GM12878 (cell line): ENCODE measurements around the gene PDZRN3. TPM values are rescaled to one million over a fixed set of nuclear protein-coding genes. Genes with fewer than 3 reads are reported as not detected.

Experiments
- BCL11A ChIP-seq: IDR thresholded peaks from 2 replicates; pipeline ENCODE4 v1.6.1; 2011; ENCODE audit warnings: low read depth, low read length
- CBFB ChIP-seq: IDR thresholded peaks from 2 replicates; pipeline ENCODE4 v1.6.1; 2016; ENCODE audit warnings: antibody characterized with exemption, low read depth
- E2F8 ChIP-seq: fragments of 450-650 bp; IDR thresholded peaks from 2 replicates; pipeline ENCODE4 v1.6.1; 2018; ENCODE audit warnings: mild to moderate bottlenecking, low read depth, moderate library complexity; ENCODE audit not compliant: partially characterized antibody
- E4F1 ChIP-seq: fragments of 450-650 bp; IDR thresholded peaks from 2 replicates; pipeline ENCODE4 v1.6.1; 2018; ENCODE audit warnings: borderline replicate concordance, mild to moderate bottlenecking; ENCODE audit not compliant: partially characterized antibody
- ETV6 ChIP-seq, 2 experiments: fragments of 450-650 bp in 1 of 2; IDR thresholded peaks in 1 of 2; conservative IDR thresholded peaks in 1 of 2; 2 replicates each; pipeline ENCODE4 v1.6.1; 2014; ENCODE audit warnings: antibody characterized with exemption in 1 of 2, borderline replicate concordance in 1 of 2, low read depth in 1 of 2, mild to moderate bottlenecking in 1 of 2, moderate library complexity in 1 of 2
- FOXM1 ChIP-seq: IDR thresholded peaks from 2 replicates; pipeline ENCODE4 v1.6.1; 2012; ENCODE audit warnings: low read depth, mild to moderate bottlenecking, inconsistent platforms, low read length, moderate library complexity
- HDAC6 ChIP-seq: fragments of 200-600 bp; sonication (generic); IDR thresholded peaks from one replicate; pipeline ENCODE4 v1.8.0; 2017; ENCODE audit warnings: antibody characterized with exemption; ENCODE audit not compliant: unreplicated experiment
- IKZF1 ChIP-seq: fragments of 450-650 bp; conservative IDR thresholded peaks from 2 replicates; pipeline ENCODE4 v1.6.1; 2017; ENCODE audit warnings: antibody characterized with exemption, mild to moderate bottlenecking
- IRF5 ChIP-seq: fragments of 450-650 bp; IDR thresholded peaks from 2 replicates; pipeline ENCODE4 v1.6.1; 2017; ENCODE audit warnings: borderline replicate concordance
- POLR2AphosphoS5 ChIP-seq: IDR thresholded peaks from 2 replicates; pipeline ENCODE4 v1.6.1; 2011; ENCODE audit warnings: mild to moderate bottlenecking, low read length, inconsistent platforms
- RB1 ChIP-seq: fragments of 450-650 bp; formaldehyde crosslinking; IDR thresholded peaks from 2 replicates; pipeline ENCODE4 v1.6.1; 2017; ENCODE audit warnings: mild to moderate bottlenecking, borderline replicate concordance
- RCOR1 ChIP-seq: conservative IDR thresholded peaks from 2 replicates; pipeline ENCODE4 v1.6.1; 2012; ENCODE audit warnings: low read depth, low read length, improper control_type of control experiment
- RELA ChIP-seq: fragments of 450-650 bp; IDR thresholded peaks from 2 replicates; pipeline ENCODE4 v1.8.0; 2014; ENCODE audit warnings: borderline replicate concordance; ENCODE audit not compliant: partially characterized antibody
- RUNX3 ChIP-seq: IDR thresholded peaks from 2 replicates; pipeline ENCODE4 v1.6.1; 2012; ENCODE audit warnings: low read length, inconsistent platforms
- STAT3 ChIP-seq: IDR thresholded peaks from 2 replicates; pipeline ENCODE4 v1.6.1; 2011; ENCODE audit warnings: low read depth, low read length, improper control_type of control experiment
- SUPT20H ChIP-seq: IDR thresholded peaks from 2 replicates; pipeline ENCODE4 v1.6.1; 2011; ENCODE audit warnings: low read depth, mild to moderate bottlenecking, low read length, moderate library complexity, borderline replicate concordance; ENCODE audit not compliant: control insufficient read depth
- TARDBP ChIP-seq: IDR thresholded peaks from 2 replicates; pipeline ENCODE4 v1.6.1; 2016; ENCODE audit warnings: borderline replicate concordance
- YBX1 ChIP-seq: fragments of 450-650 bp; IDR thresholded peaks from 2 replicates; pipeline ENCODE4 v1.6.1; 2016; ENCODE audit warnings: antibody characterized with exemption
- ZBED1 ChIP-seq: IDR thresholded peaks from 2 replicates; pipeline ENCODE4 v1.6.1; 2016; ENCODE audit warnings: borderline replicate concordance
- ZNF217 ChIP-seq: fragments of 450-650 bp; IDR thresholded peaks from 2 replicates; pipeline ENCODE4 v1.6.1; 2017; ENCODE audit warnings: antibody characterized with exemption, mild to moderate bottlenecking
- polyA plus RNA-seq, 11 experiments: library from polyadenylated mRNA; depleted of rRNA in 4 of 11; unstranded in 6 of 11; stranded (reverse) in 5 of 11; fragments of >200 nt; fragmentation: Nextera tagmentation in 4 of 11; fragmentation: Illumina TruSeq in 1 of 11; extraction: Ambion mirVana in 4 of 11; extraction: Trizol in 1 of 11; gene quantifications; 1 replicate in 1 of 11; 2 replicates in 10 of 11; pipeline versions ENCODE4 v1.2.1 to v1.2.3, GENCODE V29; 2011 to 2016; ENCODE audit warnings: inconsistent platforms in 2 of 11, missing spikeins in 2 of 11, low read depth in 1 of 11
- total RNA-seq, 4 experiments: library from RNA; depleted of rRNA in 3 of 4; stranded (reverse); fragments of >200 nt in 3 of 4; fragmentation: Illumina TruSeq in 1 of 4; extraction: Trizol in 1 of 4; gene quantifications; 2 replicates each; pipeline versions ENCODE4 v1.2.1 to v1.2.3, GENCODE V29; 2013 to 2021

Gene PDZRN3
- total and polyA plus RNA-seq, 10 of the 15 experiments (the other 5 are each of a cell fraction or from before 2014, with no cell fraction given): 0.07 to 0.37 (median 0.12) TPM; not detected in 6

DNA sequence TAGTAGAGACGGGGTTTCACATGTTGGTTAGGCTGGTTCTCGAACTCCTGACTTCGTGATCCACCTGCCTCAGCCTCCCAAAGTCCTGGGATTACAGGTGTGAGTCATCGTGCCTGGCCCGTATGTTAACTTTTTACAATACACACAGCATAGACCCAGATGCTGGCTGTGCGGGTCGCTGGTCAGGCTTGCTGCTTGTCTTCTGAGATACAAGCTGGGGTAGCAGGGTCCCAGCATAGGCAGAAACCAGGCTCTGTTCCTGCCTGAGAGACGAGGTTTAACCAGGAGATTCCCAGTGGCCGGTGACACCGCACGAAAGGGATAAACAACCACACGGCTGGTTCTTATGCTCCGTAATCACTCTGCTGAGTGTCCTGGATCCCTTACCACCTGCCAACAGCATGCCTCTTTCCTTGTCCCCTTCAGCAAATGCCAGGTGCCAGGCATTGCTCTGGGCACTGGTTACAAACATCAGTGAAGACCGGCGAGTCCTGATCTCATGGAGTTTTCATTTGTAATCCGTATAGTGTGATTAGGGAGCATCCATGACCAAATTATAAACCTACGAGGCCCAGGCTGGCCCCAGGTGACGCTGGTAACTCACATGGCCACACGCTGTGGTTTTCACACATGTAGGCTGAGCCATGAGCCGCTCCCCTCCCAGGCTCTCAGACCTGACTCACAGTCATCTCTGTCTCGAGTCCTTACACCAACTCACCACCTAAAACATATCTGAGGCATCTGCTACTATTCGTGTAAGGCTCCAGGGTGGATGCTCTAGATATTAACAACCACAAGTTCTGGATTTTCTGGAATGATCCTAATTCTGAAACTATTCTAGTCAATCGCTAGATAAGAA lies 125.7 kb downstream of the PDZRN3 start (continued):
- TF ChIP-seq ZBED1 (no peak), RB1 (no peak), IKZF1 (no peak), IRF5 (no peak), FOXM1 (no peak), E2F8 (no peak), E4F1 (no peak), RUNX3 (peak; percentile 88), ZNF217 (no peak), TARDBP (no peak), BCL11A (peak; percentile 74), STAT3 (no peak), SUPT20H (no peak), RCOR1 (no peak), HDAC6 (no peak), YBX1 (no peak), CBFB (no peak), POLR2AphosphoS5 (no peak), RELA (no peak), ETV6 (conservative IDR thresholded peaks at IDR 0.05 in 1 of 2, IDR thresholded peaks at IDR 0.05 in 1 of 2; ENCODE audit: borderline replicate concordance in 1 of 2, low read depth in 1 of 2) (no peak)
